Caco-2 (cell line): ENCODE data around the gene RFX2. TPM values are rescaled to one million over a fixed set of nuclear protein-coding genes. Genes with fewer than 3 reads are reported as not detected.

Experiments
- BruUV-seq: library from RNA; stranded (reverse); fragments of 400-500 nt; replicated peaks from 2 replicates; lab custom pipeline; 2021; lab: Mats Ljungman, UMichigan
- CTCF ChIA-PET: fragments of 300-600 bp; sonication (Branson Sonifier 250); formaldehyde crosslinking; loops from one replicate; lab custom pipeline; 2022; ENCODE audit warnings: antibody characterized with exemption; lab: Charles Lee
- POLR2A ChIA-PET: fragments of 300-600 bp; sonication (Branson Sonifier 250); formaldehyde crosslinking; loops from one replicate; lab custom pipeline; 2022; ENCODE audit warnings: antibody characterized with exemption; lab: Charles Lee
- DNase-seq, 2 experiments: peaks; one replicate each; pipeline versions ENCODE4 v3.0.0 to v3.0.0-alpha.2; 2020 to 2022
- H3K27me3 ChIP-seq: replicated peaks from 2 replicates; pipeline ENCODE4 v1.6.0; 2011; ENCODE audit warnings: low read length; ENCODE audit not compliant: control insufficient read depth, insufficient read depth
- H3K36me3 ChIP-seq: 2 replicates; pipeline ENCODE4 v1.5.1; 2011; ENCODE audit warnings: low read length; ENCODE audit not compliant: control insufficient read depth, insufficient read depth
- H3K4me1 ChIP-seq: fragments of 250-450 bp; sonication (Bioruptor Pico); 2 replicates; pipeline ENCODE4 v1.5.1; 2020; ENCODE audit warnings: mild to moderate bottlenecking
- H3K4me3 ChIP-seq: 2 replicates; pipeline ENCODE4 v1.5.1; 2011; ENCODE audit warnings: low read depth, mild to moderate bottlenecking, control low read depth, low read length
- H3K9me3 ChIP-seq: fragments of 250-450 bp; sonication (Bioruptor Pico); 2 replicates; pipeline ENCODE4 v1.5.1; 2020; ENCODE audit warnings: mild to moderate bottlenecking, moderate library complexity
- H3K27ac Mint-ChIP-seq: one replicate; pipeline ENCODE4 v1.8.0; 2022; ENCODE audit warnings: mixed read lengths; ENCODE audit not compliant: unreplicated experiment
- H3K27me3 Mint-ChIP-seq: one replicate; pipeline ENCODE4 v1.8.0; 2022; ENCODE audit warnings: mixed read lengths; ENCODE audit not compliant: insufficient read depth, unreplicated experiment
- H3K36me3 Mint-ChIP-seq: one replicate; pipeline ENCODE4 v1.8.0; 2022; ENCODE audit warnings: mild to moderate bottlenecking, mixed read lengths; ENCODE audit not compliant: insufficient read depth, unreplicated experiment
- H3K4me1 Mint-ChIP-seq: one replicate; pipeline ENCODE4 v1.8.0; 2022; ENCODE audit warnings: low read depth, mixed read lengths; ENCODE audit not compliant: unreplicated experiment
- H3K4me3 Mint-ChIP-seq: one replicate; pipeline ENCODE4 v1.8.0; 2022; ENCODE audit warnings: mild to moderate bottlenecking, moderate library complexity, mixed read lengths; ENCODE audit not compliant: unreplicated experiment
- H3K9me3 Mint-ChIP-seq: one replicate; pipeline ENCODE4 v1.8.0; 2022; ENCODE audit warnings: mixed read lengths; ENCODE audit not compliant: unreplicated experiment
- CTCF ChIP-seq, 2 experiments: fragments of 200-600 bp in 1 of 2; IDR thresholded peaks; 1 replicate in 1 of 2; 2 replicates in 1 of 2; pipeline versions ENCODE4 v1.5.1 to v1.8.0; 2011 to 2022; ENCODE audit warnings: antibody characterized with exemption in 1 of 2, control low read depth in 1 of 2, inconsistent platforms in 1 of 2, low read depth in 1 of 2, low read length in 1 of 2, mild to moderate bottlenecking in 1 of 2, moderate library complexity in 1 of 2; ENCODE audit not compliant: insufficient read depth in 1 of 2, severe bottlenecking in 1 of 2, unreplicated experiment in 1 of 2
- intact Hi-C: fragments of 100-400 bp; cut with micrococcal nuclease; formaldehyde crosslinking; loops from one replicate; pipeline ENCODE4 v1.10.0; 2022; ENCODE audit not compliant: unreplicated experiment
- total RNA-seq: library from RNA; stranded (reverse); gene quantifications from 2 replicates; pipeline ENCODE4 v1.2.3, GENCODE V29; 2022

RFX2 gene
- total RNA-seq, 1 experiment from 2014 or later, result 9.3 TPM

GRCh38 chr19:6034512-6034911, 75.8 kb downstream of the RFX2 start:
- H3K27me3 ChIP-seq, result no peaks in the 10 kb centered on the region
- ChIA-PET CTCF (no interaction called here), POLR2A (no interaction called here)
- no peak overlapping the region for H3K4me3 ChIP-seq
- DNase-seq, result no peak
- H3K4me1 ChIP-seq, result no peaks in the 10 kb centered on the region
- H3K9me3 ChIP-seq, result no peaks in the 10 kb centered on the region
- no peaks in the 10 kb centered on the region for H3K36me3 ChIP-seq
- Mint-ChIP-seq H3K4me3 (no peak overlapping the region), H3K36me3 (no peaks in the 10 kb centered on the region), H3K27ac (no peak overlapping the region), H3K4me1 (no peaks in the 10 kb centered on the region), H3K9me3 (no peaks in the 10 kb centered on the region), H3K27me3 (no peaks in the 10 kb centered on the region)
- TF ChIP-seq CTCF (IDR thresholded peaks at IDR 0.05; ENCODE audit: insufficient read depth in 1 of 2, low read depth in 1 of 2, low read length in 1 of 2, severe bottlenecking in 1 of 2, unreplicated experiment in 1 of 2), result no peak
- BruUV-seq, result no TSS peak
- intact Hi-C loops, result no loop called here

- H3K27me3 Mint-ChIP-seq, result no peaks in the 10 kb centered on the region
- H3K9me3 ChIP-seq, result no peaks in the 10 kb centered on the region
- H3K4me1 Mint-ChIP-seq, result no peaks in the 10 kb centered on the region
- BruUV-seq, result no TSS peak
- no peaks in the 10 kb centered on the region for H3K9me3 Mint-ChIP-seq
- no peak overlapping the region for H3K27ac Mint-ChIP-seq
- no peaks in the 10 kb centered on the region for H3K4me1 ChIP-seq
- no peak overlapping the region for H3K4me3 Mint-ChIP-seq
- H3K36me3 Mint-ChIP-seq, result no peaks in the 10 kb centered on the region
- H3K4me3 ChIP-seq, result no peak overlapping the region
- TF ChIP-seq CTCF (IDR thresholded peaks at IDR 0.05; ENCODE audit: insufficient read depth in 1 of 2, low read depth in 1 of 2, low read length in 1 of 2, severe bottlenecking in 1 of 2, unreplicated experiment in 1 of 2), result no peak
- no peaks in the 10 kb centered on the region for H3K27me3 ChIP-seq
- H3K36me3 ChIP-seq, result no peaks in the 10 kb centered on the region
- CTCF ChIA-PET, result interaction anchor here (0.7 kb wide), 1 partner anchor 308 kb away, joined by 4 read pairs; no protein-coding TSS in a partner anchor
- intact Hi-C loops, result no loop called here
- DNase-seq, result no peak
- POLR2A ChIA-PET, result interaction anchor here (0.5 kb wide), 1 partner anchor 28 kb away, joined by 3 read pairs; no protein-coding TSS in a partner anchor
Observed at GRCh38 chr19:6033744-6034264, 76.5 kb downstream of the RFX2 start.

- no TSS peak for BruUV-seq
- H3K4me1 Mint-ChIP-seq, result no peaks in the 10 kb centered on the region
- Histone ChIP-seq H3K27me3 (no peaks in the 10 kb centered on the region), H3K4me1 (no peaks in the 10 kb centered on the region), H3K4me3 (no peak overlapping the region), H3K9me3 (no peaks in the 10 kb centered on the region), H3K36me3 (no peaks in the 10 kb centered on the region)
- H3K9me3 Mint-ChIP-seq, result no peaks in the 10 kb centered on the region
- no peak for TF ChIP-seq CTCF (IDR thresholded peaks at IDR 0.05; ENCODE audit: insufficient read depth in 1 of 2, low read depth in 1 of 2, low read length in 1 of 2, severe bottlenecking in 1 of 2, unreplicated experiment in 1 of 2)
- H3K4me3 Mint-ChIP-seq, result no peak overlapping the region
- intact Hi-C loops, result no loop called here
- CTCF ChIA-PET, result no interaction called here
- H3K27ac Mint-ChIP-seq, result no peak overlapping the region
- no peak for DNase-seq
- POLR2A ChIA-PET, result no interaction called here
- H3K27me3 Mint-ChIP-seq, result no peaks in the 10 kb centered on the region
- H3K36me3 Mint-ChIP-seq, result no peaks in the 10 kb centered on the region
Observed at GRCh38 chr19:6032827-6033226, 77.5 kb downstream of the RFX2 start.
